Suppressor macrophage treated with lipopolysaccharide for 1 hour (primary cell): ENCODE data around the gene OR1D2.
"Not testable (repeated sequence)": the region's sequence is repeated elsewhere in the genome, so short reads cannot be mapped to it uniquely, and the experiment has no call there.

Experiments used
- DNase-seq, 3 donors: peaks; one replicate each; pipeline ENCODE4 v3.0.0-alpha.2; 2020 to 2022

OR1D2 gene

DNA sequence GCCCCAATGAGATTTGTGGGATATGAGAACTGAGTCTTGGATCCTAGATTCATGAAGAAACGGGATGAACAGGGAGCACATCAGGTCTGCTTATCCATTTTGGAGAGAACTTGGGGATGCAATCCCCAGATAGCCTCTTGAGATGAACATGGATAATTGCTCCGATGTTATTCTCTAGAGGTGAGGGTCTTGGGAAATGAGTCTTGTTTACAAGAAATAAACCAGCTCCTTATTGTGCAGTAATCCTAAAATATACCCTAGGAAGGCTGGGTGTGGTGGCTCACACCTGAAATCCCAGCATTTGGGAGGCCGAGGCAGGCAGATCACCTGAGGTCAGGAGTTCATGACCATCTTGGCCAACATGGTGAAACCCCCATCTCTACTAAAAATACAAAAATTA, at the start of gene OR1D2:
Gene OR1D2, minus strand, starts transcription at position 101 of the 400 bp plus-strand sequence. CDS start 11,426 bp downstream, outside the sequence.
- DNase-seq: no peak

- not testable (repeated sequence) for DNase-seq
Observed at GRCh38 chr17:3137494-3137893, 33.3 kb upstream of the OR1D2 start.

DNA sequence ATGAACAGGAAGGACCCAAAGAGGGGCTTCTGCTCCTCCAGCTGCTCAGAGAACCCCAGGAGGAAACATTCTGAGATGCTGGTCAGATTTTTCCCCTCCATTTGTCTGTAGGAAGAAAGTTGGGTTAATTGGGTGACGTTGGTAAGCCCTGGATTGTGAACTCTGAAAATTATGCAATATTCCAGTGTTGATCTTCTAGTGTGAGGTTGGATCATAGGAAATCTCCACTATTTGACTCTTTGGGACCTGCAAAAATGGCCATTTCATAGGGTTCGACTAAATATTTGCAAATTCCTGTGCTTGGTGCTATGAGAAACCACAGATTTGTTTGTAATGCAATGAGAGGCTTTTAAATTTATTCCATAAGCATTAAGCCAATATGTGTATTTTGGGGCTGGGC, 23.2 kb upstream of the OR1D2 start, which contains the start of gene OR1G1:
Gene OR1G1, minus strand, starts transcription at position 101 of the 400 bp plus-strand sequence. Its CDS starts 0 bp downstream, at position 101.
- no peak for DNase-seq

DNA sequence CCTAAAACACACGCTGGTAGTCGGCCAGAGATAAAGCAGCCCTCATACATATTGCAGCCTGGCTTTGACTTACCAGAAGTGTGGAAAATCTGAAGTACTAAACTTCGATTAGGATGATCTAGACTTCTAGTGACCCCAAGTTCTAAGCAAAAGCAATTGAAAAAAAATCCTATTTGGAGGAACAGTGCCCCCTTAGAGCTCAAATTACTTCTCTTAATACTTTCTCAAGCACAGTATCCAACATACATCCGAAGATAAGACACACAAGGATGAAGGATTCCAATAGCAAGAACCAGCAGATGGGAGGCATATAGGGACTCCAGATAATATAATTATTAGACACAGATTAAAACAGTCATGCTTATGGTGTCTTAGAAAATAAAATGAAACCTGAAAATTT, 30.4 kb downstream of the OR1D2 start:
- not testable (repeated sequence) for DNase-seq

DNA sequence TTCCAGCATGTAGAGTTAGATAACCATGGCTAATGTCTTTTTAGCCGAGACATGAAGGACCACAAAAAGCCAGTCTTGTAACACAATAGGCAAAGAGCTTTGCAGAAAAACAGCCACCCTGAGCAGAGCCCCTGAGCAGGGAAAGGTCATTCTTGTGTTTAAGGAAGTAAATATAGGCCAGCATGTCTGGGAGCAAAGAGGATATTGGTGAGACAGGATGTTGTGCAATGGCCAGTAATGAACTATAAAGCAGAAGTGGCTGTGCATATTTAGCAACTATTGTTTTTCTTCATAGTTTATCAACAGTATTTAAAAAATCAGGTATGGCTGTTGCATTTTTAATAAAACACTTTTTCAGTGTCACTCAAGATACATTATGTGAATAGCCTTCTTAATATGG, 39.0 kb downstream of the OR1D2 start:
- peak; percentile 51 to 71 (median 63) for DNase-seq

- DNase-seq: not testable (repeated sequence)
Observed at GRCh38 chr17:3063507-3063906, 40.7 kb downstream of the OR1D2 start, which contains the start of gene OR1D5. OR1D5 (minus strand) TSS chr17:3063607; CDS start chr17:3063607, 0 bp downstream.

DNA sequence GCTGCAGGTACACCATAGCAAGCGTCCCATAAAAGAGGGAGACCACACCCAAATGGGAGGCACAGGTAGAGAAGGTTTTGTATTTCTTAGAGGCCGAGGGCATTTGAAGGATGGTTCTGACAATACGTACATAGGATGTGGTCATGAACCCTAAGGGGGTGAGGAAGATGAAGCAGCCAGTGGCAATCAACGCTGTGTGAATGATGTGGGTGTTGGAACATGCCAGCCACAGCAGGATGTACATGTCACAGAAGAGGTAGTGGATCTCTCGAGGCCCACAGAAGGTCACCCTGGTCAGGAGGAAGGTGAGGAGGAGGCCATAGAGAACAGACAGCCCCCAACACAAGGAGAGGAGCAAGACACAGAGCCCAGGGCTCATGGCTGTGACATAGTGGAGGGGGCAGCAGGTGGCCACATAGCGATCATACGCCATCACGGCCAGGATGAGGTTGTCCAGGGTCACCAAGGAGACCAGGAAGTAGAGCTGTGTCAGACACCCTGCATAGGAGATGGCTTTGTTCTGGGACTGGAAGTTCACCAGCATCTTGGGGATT, 41.3 kb downstream of the OR1D2 start:
- not testable (repeated sequence) for DNase-seq

DNA sequence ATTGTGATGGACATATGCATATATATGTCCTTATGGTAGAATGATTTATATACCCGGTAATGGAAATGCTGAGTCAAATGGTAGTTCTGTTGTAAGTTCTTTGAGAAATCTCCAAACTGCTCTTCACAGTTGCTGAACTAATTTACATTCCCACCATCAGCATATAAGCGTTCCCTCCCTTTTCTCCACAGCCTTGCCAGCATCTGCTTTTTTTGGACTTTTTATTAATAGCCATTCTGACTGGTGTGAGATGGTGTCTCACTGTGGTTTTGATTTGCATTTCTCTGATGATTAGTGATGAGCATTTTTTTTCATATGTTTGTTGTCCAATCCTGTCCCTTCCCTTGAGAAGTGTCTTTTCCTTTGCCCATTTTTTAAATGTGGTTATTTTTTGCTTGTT, 49.4 kb downstream of the OR1D2 start:
- not testable (repeated sequence) for DNase-seq

DNA sequence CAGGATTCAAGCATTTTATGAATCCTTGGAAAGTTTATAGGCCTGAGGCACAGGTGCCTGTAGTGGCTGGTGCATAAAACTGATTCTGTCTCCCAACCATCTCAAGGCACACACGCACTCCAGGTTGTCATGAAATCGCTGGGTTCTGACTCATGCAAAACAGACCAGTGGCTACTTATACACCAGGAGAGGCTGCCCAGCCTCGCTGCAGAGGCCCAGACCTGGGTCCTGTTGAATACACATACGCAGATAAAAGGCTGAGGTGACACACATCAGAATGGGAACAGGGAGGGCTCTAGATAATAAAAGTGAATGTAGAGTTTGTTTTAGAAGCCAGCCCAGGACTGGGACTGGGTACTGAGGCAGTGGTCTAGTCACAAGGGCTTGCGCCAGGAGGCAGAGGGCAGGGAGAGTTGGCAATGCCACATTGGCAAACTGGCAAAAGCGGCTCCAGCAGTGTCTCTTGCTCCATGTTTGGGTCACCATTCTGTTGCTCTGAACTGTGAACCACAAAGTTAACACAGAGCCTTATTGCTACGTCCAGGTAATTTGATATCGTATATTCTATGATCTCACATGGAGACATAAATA, 54.4 kb downstream of the OR1D2 start:
- DNase-seq: peak in 1 of 3 donors; percentile 13

- peak; percentile 98 to 99 (median 98) for DNase-seq
Observed at GRCh38 chr17:3048727-3049471, 55.3 kb downstream of the OR1D2 start.

- DNase-seq: no peak
Observed at GRCh38 chr17:3046753-3047152, 57.5 kb downstream of the OR1D2 start.

DNA sequence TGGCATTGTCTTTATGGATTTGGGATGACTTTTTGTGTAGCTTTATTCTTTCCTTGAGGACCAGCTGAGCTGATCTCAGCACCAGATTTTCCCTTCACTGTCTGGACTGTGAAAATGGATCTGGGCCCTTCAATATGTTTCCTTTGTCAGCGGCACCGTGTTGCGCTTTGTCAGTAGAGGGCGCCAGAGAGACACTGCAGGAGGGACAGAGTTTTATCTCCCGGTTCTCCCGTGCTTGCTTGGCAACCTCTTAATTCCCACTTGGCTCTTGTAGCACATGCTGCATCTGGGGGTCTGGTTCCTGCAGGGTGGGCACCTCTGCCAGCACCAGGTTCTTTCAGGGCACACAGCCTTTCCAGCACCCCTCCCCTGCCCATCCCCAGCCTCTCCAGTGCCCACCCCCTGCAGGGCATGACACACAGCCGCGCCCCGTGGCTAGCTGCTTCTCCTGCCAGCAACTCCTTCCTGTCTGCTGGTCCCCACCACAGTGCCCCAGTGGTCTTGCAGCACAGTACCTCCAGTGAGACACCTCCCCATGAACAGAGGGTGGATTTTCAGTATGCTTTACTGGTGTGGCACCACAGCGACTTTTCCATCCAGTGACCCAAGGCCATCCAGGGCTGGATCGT, 60.4 kb downstream of the OR1D2 start:
- DNase-seq: peak in 1 of 3 donors; percentile 31

GRCh38 chr17:3040882-3041281, 63.3 kb downstream of the OR1D2 start:
- DNase-seq: no peak

- peak; percentile 67 to 70 (median 67) for DNase-seq
Observed at GRCh38 chr17:3039736-3040135, 64.5 kb downstream of the OR1D2 start.

DNA sequence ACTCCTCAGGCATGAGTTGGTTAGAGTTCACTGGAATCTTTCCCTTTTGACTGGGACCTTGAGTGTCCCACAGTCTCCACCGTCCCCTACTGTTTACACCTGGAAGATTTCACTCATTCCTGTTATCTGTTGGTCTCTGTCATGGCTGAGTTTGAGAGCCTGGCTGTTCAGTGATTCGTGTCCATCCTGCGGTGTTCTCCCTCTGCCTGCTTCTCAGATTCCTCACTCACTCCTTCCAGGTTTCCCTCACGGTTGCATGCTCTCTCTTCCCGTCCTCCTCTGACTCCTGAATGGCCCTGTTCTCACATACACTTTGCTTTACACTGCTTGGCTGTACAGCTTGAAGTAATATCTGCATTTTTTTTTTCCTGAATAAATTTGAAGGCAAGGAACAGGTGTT, 65.3 kb downstream of the OR1D2 start:
- no peak for DNase-seq
